ENCODE results near the gene LRP1-AS.

LRP1-AS gene

GRCh38 chr12:57097554-57097835 is 49.9 kb downstream of the LRP1-AS start:
- no peak for DNase-seq (ENCODE audit: low read depth)

GRCh38 chr12:57096748-57097553 is 50.5 kb downstream of the LRP1-AS start:
- DNase-seq (ENCODE audit: low read depth) = no peak

GRCh38 chr12:57096099-57096572 is 51.3 kb downstream of the LRP1-AS start:
- no peak for DNase-seq (ENCODE audit: low read depth)

- no peak for DNase-seq (ENCODE audit: low read depth)
Observed at GRCh38 chr12:57095440-57095839, 52.0 kb downstream of the LRP1-AS start.

Data from GM04503 (cell line).